Activated CD8-positive, alpha-beta memory T cell treated with anti-CD3 and anti-CD28 coated beads for 4 hours (primary cell): ENCODE measurements around the gene AOPEP.

ENCODE experiments used
- DNase-seq, 2 donors: peaks; one replicate each; pipeline ENCODE4 v3.0.0-alpha.2; 2020; ENCODE audit warnings: low read depth in 2 of 2

AOPEP gene

GRCh38 chr9:94726495-94727191 is at the start of gene AOPEP:
TSS of gene AOPEP (plus strand) at chr9:94726699. CDS start at chr9:94759784, 33,085 bp downstream.
- DNase-seq: peak; percentile 98 to 99

- DNase-seq: no peak
Measured at GRCh38 chr9:94677929-94678328, 48.6 kb upstream of the AOPEP start.

- no peak for DNase-seq
Measured at GRCh38 chr9:94679587-94679986, 46.9 kb upstream of the AOPEP start.

- DNase-seq: no peak
Measured at GRCh38 chr9:94680020-94680419, 46.5 kb upstream of the AOPEP start.

GRCh38 chr9:94680621-94681020 is 45.9 kb upstream of the AOPEP start:
- no peak for DNase-seq

- peak; percentile 8 to 16 for DNase-seq
Measured at GRCh38 chr9:94681508-94681907, 45.0 kb upstream of the AOPEP start.

GRCh38 chr9:94685359-94685758 is 41.1 kb upstream of the AOPEP start:
- DNase-seq: no peak

- no peak for DNase-seq
Measured at GRCh38 chr9:94687451-94687850, 39.0 kb upstream of the AOPEP start.

- DNase-seq: no peak
Measured at GRCh38 chr9:94690344-94690743, 36.2 kb upstream of the AOPEP start.

GRCh38 chr9:94692601-94693000 is 33.9 kb upstream of the AOPEP start:
- no peak for DNase-seq

GRCh38 chr9:94693485-94694204 is 32.9 kb upstream of the AOPEP start:
- no peak for DNase-seq

- DNase-seq: no peak
Measured at GRCh38 chr9:94696545-94696944, 30.0 kb upstream of the AOPEP start.

GRCh38 chr9:94697972-94698581 is 28.4 kb upstream of the AOPEP start:
- no peak for DNase-seq

GRCh38 chr9:94699715-94700373 is 26.7 kb upstream of the AOPEP start:
- DNase-seq: no peak

- no peak for DNase-seq
Measured at GRCh38 chr9:94700445-94700844, 26.1 kb upstream of the AOPEP start.

- DNase-seq: no peak
Measured at GRCh38 chr9:94703488-94704140, 22.9 kb upstream of the AOPEP start.

GRCh38 chr9:94705162-94705702 is 21.3 kb upstream of the AOPEP start:
- no peak for DNase-seq

- no peak for DNase-seq
Measured at GRCh38 chr9:94706922-94707321, 19.6 kb upstream of the AOPEP start.

GRCh38 chr9:94713436-94714215 is 12.9 kb upstream of the AOPEP start:
- no peak for DNase-seq

GRCh38 chr9:94714494-94714893 is 12.0 kb upstream of the AOPEP start:
- no peak for DNase-seq

- DNase-seq: no peak
Measured at GRCh38 chr9:94717761-94718160, 8.7 kb upstream of the AOPEP start.
